Transverse colon (tissue), 4 donors: ENCODE data around the gene RNLS. TPM values are rescaled to one million over a fixed set of nuclear protein-coding genes. Genes with fewer than 3 reads are reported as not detected.

Experiments
- DNase-seq: peaks from one replicate; pipeline ENCODE4 v3.0.0-alpha.2; 2019
- H3K27ac ChIP-seq, 4 donors: fragments of 200-600 bp; sonication (generic); 2 replicates each; pipeline ENCODE4 v1.5.1; 2016 to 2018; ENCODE audit warnings: inconsistent platforms in 4 of 4
- H3K27me3 ChIP-seq: fragments of 200-600 bp; sonication (generic); 2 replicates; pipeline ENCODE4 v1.5.1; 2017; ENCODE audit warnings: inconsistent platforms
- H3K36me3 ChIP-seq, 4 donors: fragments of 200-600 bp; sonication (generic); 2 replicates each; pipeline ENCODE4 v1.5.1; 2017 to 2019; ENCODE audit warnings: inconsistent platforms in 4 of 4
- H3K4me1 ChIP-seq, 4 donors: fragments of 200-600 bp; sonication (generic); 2 replicates each; pipeline ENCODE4 v1.5.1; 2017 to 2020; ENCODE audit warnings: inconsistent platforms in 4 of 4
- H3K4me3 ChIP-seq, 4 donors: fragments of 200-600 bp; sonication (generic); 1 replicate in 1 of 4; 2 replicates in 3 of 4; pipeline versions ENCODE4 v1.5.1 to v1.6.1; 2017 to 2019; ENCODE audit warnings: inconsistent platforms in 4 of 4
- H3K9me3 ChIP-seq, 2 donors: fragments of 200-600 bp; sonication (generic); 2 replicates each; pipeline ENCODE4 v1.5.1; 2017 to 2019; ENCODE audit warnings: inconsistent platforms in 2 of 2
- EP300 ChIP-seq: sonication (generic); formaldehyde crosslinking; IDR thresholded peaks from one replicate; pipeline ENCODE4 v1.6.1; 2017; ENCODE audit warnings: antibody characterized with exemption, low read depth
- POLR2A ChIP-seq: fragments of 450-650 bp; IDR thresholded peaks from one replicate; pipeline ENCODE4 v1.6.1; 2016; ENCODE audit warnings: antibody characterized with exemption, mild to moderate bottlenecking, moderate library complexity
- POLR2AphosphoS5 ChIP-seq, 3 donors: sonication (generic); formaldehyde crosslinking; IDR thresholded peaks; one replicate each; pipeline ENCODE4 v1.6.1; 2016; ENCODE audit warnings: antibody characterized with exemption in 3 of 3
- WGBS, 2 donors: methylation state at CpG; one replicate each; pipeline ENCODE4 v1.1.5; 2018; ENCODE audit warnings: low coverage in 1 of 2; 5-methylcytosine and 5-hydroxymethylcytosine counted together
- in situ Hi-C, 4 donors: fragments of 200-750 bp; cut with MboI; loops; one replicate each; pipeline versions ENCODE4 v1.15.0 to v1.15.1; 2017; ENCODE audit warnings: low sequenced_read_pairs in 3 of 4, low pct_ligation_motif_present in 1 of 4, low pct_unique_long_range_greater_than_20kb in 1 of 4
- intact Hi-C: fragments of 100-400 bp; cut with DNase I; formaldehyde crosslinking; loops from one replicate; pipeline ENCODE4 v1.15.1; 2023; ENCODE audit warnings: low total_unique reads
- total RNA-seq, 4 donors: library from RNA; depleted of rRNA; stranded (reverse); fragments of >200 nt; gene quantifications; one replicate each; pipeline ENCODE4 v1.1.0, GENCODE V29; 2016
- TF ChIP-seq, protein P1 (sequence below), 5 experiments: fragments of 200-600 bp in 3 of 5; fragments of 450-650 bp in 2 of 5; sonication (generic) in 3 of 5; IDR thresholded peaks; 1 replicate in 2 of 5; 2 replicates in 3 of 5; pipeline ENCODE4 v1.5.1; 2016 to 2017; ENCODE audit warnings: antibody characterized with exemption in 5 of 5, inconsistent platforms in 3 of 5, mild to moderate bottlenecking in 2 of 5, moderate library complexity in 1 of 5

RNLS gene
- total RNA-seq, 4 donors from 2014 or later: 2.4 to 78.2 (median 28.9) TPM

DNA sequence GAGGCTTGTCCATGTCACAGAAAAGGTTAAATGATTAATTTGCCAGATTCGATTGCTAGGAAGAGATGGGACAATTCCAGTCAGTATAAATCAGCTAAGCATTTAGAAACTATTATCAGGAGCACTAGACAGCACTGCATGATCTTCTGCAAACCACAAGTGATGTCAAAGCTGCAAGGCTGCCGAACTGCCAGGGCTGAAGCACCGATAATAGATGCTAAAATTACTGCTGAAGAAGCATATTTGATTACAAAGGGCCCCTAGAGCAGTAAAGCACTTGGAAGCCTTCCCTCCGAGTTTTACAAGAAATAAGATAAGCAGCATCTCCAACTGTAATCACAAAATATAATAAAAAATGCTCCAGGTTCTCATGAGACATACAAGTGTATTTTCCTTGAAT is 40.6 kb downstream of the RNLS start:
- Histone ChIP-seq H3K36me3 (no peaks in the 10 kb centered on the region), H3K9me3 (no peaks in the 10 kb centered on the region), H3K4me3 (no peak overlapping the region), H3K4me1 (no peaks in the 10 kb centered on the region), H3K27me3 (no peaks in the 10 kb centered on the region), H3K27ac (no peak overlapping the region)
- intact Hi-C loops: no loop called here
- no peak for TF ChIP-seq POLR2AphosphoS5 (IDR thresholded peaks at IDR 0.05)
- no peak for TF ChIP-seq EP300
- no peak for TF ChIP-seq POLR2A
- TF ChIP-seq, protein P1, sequence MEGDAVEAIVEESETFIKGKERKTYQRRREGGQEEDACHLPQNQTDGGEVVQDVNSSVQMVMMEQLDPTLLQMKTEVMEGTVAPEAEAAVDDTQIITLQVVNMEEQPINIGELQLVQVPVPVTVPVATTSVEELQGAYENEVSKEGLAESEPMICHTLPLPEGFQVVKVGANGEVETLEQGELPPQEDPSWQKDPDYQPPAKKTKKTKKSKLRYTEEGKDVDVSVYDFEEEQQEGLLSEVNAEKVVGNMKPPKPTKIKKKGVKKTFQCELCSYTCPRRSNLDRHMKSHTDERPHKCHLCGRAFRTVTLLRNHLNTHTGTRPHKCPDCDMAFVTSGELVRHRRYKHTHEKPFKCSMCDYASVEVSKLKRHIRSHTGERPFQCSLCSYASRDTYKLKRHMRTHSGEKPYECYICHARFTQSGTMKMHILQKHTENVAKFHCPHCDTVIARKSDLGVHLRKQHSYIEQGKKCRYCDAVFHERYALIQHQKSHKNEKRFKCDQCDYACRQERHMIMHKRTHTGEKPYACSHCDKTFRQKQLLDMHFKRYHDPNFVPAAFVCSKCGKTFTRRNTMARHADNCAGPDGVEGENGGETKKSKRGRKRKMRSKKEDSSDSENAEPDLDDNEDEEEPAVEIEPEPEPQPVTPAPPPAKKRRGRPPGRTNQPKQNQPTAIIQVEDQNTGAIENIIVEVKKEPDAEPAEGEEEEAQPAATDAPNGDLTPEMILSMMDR (IDR thresholded peaks at IDR 0.05): no peak
- WGBS, 2 donors: 43 to 53% methylated on average over 4 of the region's 4 CpGs
- no peak for DNase-seq
- in situ Hi-C loops: loop anchor here in 2 of 4 donors (10.0 to 25.0 kb wide), 2 partner anchors 688 to 705 kb away; no protein-coding TSS in a partner anchor

DNA sequence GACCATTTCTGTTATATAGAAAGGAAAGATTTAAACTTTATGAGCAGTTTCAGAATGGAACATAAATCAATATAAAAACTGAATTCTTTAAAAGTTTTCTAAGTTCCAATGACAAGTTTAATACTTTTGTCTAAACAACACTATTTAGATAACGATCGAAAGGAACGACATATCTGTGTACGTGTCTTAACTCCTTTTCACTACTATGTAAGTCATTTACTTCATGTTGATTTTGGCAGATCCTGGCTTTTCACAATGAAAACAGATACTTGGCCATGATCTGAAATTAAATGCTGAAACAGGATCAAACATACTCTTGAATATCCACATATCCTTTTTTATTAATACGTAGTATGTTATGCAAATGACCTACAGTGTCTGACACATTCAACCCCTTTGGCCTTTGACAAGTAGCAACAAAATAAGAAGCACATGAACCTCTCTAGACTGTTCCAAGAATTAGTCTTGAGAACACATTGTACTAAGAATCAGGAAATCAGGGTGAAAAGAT is 41.9 kb downstream of the RNLS start:
- 79 to 87% methylated on average over 5 of the region's 5 CpGs for WGBS, 2 donors
- DNase-seq: no peak
- in situ Hi-C loops (loop anchor here in 2 of 4 donors (10.0 to 25.0 kb wide), 2 partner anchors 686 to 704 kb away; no protein-coding TSS in a partner anchor), intact Hi-C loops (no loop called here)
- H3K27ac ChIP-seq: peak overlapping the region in 1 of 4 donors; percentile 20
- H3K9me3 ChIP-seq: no peaks in the 10 kb centered on the region
- no peak overlapping the region for H3K4me3 ChIP-seq
- no peaks in the 10 kb centered on the region for H3K27me3 ChIP-seq
- no peaks in the 10 kb centered on the region for H3K36me3 ChIP-seq
- no peaks in the 10 kb centered on the region for H3K4me1 ChIP-seq
- TF ChIP-seq POLR2AphosphoS5 (IDR thresholded peaks at IDR 0.05) (peak in 1 of 3 donors; percentile 16), EP300 (no peak), POLR2A (no peak)
- TF ChIP-seq, protein P1 (IDR thresholded peaks at IDR 0.05): no peak

DNA sequence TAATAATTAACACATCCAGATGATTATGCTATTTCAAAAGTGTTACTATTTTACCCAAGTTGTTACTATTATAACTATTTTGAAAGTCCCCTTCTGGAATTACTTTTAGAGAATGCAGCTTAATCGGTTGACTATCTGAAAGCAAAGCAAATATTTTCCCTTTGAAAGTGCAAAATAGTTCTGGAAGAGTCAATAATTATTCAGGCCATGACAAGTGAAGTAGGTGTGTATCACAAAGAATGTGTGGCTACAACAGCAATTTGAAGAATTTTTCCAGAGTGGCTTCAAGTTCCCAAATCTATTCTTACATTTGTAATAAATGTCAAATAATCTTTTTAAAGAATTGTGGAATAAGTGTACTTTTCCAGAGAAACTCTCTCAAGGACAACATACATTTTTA is 42.8 kb downstream of the RNLS start:
- TF ChIP-seq EP300 (no peak), POLR2AphosphoS5 (IDR thresholded peaks at IDR 0.05) (no peak), POLR2A (no peak)
- TF ChIP-seq, protein P1 (IDR thresholded peaks at IDR 0.05): no peak
- no peak for DNase-seq
- in situ Hi-C loops: loop anchor here in 2 of 4 donors (10.0 to 25.0 kb wide), 2 partner anchors 686 to 703 kb away; no protein-coding TSS in a partner anchor

DNA sequence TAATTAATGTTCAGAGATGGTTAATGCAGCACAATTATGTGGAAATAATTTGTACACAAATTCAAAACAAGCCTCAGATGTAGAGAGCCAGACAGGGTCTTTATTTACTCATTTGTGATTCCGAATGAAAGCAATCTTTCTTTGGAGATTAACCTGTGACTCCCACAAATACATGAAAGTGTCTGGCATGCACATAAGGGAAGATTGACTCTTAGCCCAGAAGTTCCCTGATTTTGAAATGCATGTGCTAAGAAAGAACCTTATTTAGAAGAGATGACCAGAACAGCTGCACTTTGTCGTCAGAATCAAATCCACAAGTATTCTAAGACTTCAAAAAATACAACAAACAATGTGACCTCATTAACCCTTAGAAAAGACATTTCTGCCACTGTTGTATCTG is 45.1 kb downstream of the RNLS start:
- Histone ChIP-seq H3K4me1 (no peaks in the 10 kb centered on the region), H3K9me3 (no peaks in the 10 kb centered on the region), H3K27me3 (no peaks in the 10 kb centered on the region), H3K27ac (no peak overlapping the region), H3K36me3 (no peaks in the 10 kb centered on the region), H3K4me3 (no peak overlapping the region)
- in situ Hi-C loops: loop anchor here in 1 of 4 donors (25.0 kb wide), 1 partner anchor 701 kb away; no protein-coding TSS in a partner anchor
- DNase-seq: no peak
- intact Hi-C loops: no loop called here
- WGBS, 2 donors: 43 to 44% methylated on average over 2 of the region's 2 CpGs
- TF ChIP-seq POLR2A: no peak
- no peak for TF ChIP-seq EP300
- TF ChIP-seq, protein P1 (IDR thresholded peaks at IDR 0.05): no peak
- peak in 2 of 3 donors; percentile 11 to 55 for TF ChIP-seq POLR2AphosphoS5 (IDR thresholded peaks at IDR 0.05)

More for the DNA sequence above, 42.8 kb downstream of the RNLS start:
- no peaks in the 10 kb centered on the region for H3K27me3 ChIP-seq
- H3K4me1 ChIP-seq: no peaks in the 10 kb centered on the region
- intact Hi-C loops: no loop called here
- no peaks in the 10 kb centered on the region for H3K9me3 ChIP-seq
- no peak overlapping the region for H3K4me3 ChIP-seq
- no peaks in the 10 kb centered on the region for H3K36me3 ChIP-seq
- WGBS, 2 donors: 73 to 76% methylated on average over 1 of the region's 1 CpG
- no peak overlapping the region for H3K27ac ChIP-seq
